Measurements from ENCODE around the gene NBEA.
"Not testable (repeated sequence)": the region's sequence is repeated elsewhere in the genome, so short reads cannot be mapped to it uniquely, and the experiment has no call there.

The NBEA gene

DNA sequence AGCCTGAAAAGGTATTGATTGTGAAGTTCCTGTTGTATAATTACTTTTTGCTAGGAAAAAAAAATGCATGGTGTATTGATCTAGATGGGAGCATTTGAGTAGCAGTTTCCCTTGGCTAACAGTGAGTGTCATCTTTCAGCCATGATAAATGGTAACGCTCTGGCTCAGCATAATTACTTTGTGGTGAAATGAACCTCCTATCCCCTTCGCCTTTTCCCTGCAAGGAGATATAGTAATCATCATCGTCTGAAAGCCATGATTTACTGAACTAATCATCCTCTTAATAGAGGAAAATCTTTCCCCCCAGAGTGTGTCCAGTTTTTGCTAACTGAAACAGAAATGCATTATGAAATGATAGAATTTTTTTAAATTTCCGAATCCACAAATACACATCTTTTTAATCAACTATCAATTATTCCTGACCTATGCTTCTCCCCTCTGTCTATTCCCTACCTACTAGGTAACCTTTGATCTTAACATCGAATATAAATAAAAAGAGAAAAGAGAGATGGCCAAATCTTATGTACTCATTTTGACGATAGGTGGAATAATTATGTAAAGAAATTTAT is 445.7 kb downstream of the NBEA start:
- DNase-seq (ENCODE audit: low read depth) = no peak
- no peak overlapping the region for H3K4me3 ChIP-seq (ENCODE audit: low read depth, low read length)
- TF ChIP-seq, protein P1, sequence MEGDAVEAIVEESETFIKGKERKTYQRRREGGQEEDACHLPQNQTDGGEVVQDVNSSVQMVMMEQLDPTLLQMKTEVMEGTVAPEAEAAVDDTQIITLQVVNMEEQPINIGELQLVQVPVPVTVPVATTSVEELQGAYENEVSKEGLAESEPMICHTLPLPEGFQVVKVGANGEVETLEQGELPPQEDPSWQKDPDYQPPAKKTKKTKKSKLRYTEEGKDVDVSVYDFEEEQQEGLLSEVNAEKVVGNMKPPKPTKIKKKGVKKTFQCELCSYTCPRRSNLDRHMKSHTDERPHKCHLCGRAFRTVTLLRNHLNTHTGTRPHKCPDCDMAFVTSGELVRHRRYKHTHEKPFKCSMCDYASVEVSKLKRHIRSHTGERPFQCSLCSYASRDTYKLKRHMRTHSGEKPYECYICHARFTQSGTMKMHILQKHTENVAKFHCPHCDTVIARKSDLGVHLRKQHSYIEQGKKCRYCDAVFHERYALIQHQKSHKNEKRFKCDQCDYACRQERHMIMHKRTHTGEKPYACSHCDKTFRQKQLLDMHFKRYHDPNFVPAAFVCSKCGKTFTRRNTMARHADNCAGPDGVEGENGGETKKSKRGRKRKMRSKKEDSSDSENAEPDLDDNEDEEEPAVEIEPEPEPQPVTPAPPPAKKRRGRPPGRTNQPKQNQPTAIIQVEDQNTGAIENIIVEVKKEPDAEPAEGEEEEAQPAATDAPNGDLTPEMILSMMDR (IDR thresholded peaks at IDR 0.05; ENCODE audit: control insufficient read depth, extremely low read depth, insufficient read depth) = no peak

DNA sequence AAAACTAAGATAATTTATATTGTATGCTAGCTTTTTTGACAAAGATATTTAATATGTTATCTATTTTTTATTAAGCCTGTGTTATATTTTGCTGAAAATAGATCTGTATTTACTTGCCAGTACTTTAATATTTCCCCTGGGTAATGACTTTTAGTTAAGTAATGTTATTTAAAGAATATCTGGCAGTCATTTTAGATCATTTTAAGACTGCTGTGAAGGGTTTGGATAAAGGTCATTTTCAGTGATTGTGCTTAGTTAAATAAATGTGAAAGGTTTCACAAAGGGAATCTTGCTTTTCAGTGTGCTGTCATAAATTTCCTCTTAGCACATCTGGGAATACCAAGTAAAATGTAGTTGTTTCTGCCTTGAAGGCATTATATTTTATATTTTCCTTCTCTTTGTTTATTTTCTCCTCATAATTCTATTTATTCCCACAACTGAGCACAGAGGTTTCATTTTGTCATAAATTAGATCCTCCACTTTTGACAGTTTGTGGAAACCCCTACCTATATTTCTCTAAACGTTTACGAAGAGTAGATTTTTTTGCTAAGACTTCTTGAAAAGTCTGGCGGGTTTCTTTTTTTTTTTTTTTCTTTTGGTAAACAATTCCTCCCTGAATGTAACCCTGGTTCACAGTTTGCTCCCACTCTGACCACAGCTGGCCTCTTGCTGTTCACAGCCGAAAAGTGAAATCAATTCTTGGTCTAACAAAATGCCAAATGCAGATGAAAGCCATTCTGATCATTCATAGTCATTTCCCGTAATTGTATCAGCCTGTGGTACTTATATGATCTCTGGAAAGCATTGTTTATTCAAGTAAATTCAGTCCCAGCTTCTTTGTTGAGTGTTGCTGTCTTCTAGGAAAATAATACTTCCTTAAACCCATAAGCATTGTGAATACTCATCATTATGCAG is 446.6 kb downstream of the NBEA start:
- TF ChIP-seq, protein P1 (IDR thresholded peaks at IDR 0.05; ENCODE audit: control insufficient read depth, extremely low read depth, insufficient read depth) = no peak
- DNase-seq (ENCODE audit: low read depth) = no peak
- no peak overlapping the region for H3K4me3 ChIP-seq (ENCODE audit: low read depth, low read length)

DNA sequence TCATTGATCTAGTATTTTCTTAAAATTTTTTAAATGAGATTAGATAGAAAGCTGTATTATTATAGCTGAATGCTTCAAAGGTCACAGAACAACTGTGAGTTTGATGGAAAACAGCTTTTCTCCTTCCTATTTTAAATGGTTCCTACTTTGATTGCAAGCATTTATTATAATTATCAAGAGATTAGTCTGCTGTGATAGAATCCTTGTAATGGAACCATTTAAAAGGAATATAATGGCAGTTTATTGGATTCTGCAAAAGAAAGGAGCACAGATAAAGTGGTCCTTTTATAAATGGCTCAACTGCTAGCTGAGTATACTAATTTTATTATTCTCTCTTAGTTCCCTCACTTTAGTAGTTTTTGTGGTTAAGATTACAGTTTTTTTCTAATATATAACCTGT is 447.5 kb downstream of the NBEA start:
- TF ChIP-seq, protein P1 (IDR thresholded peaks at IDR 0.05; ENCODE audit: control insufficient read depth, extremely low read depth, insufficient read depth) = no peak
- no peak for DNase-seq (ENCODE audit: low read depth)

DNA sequence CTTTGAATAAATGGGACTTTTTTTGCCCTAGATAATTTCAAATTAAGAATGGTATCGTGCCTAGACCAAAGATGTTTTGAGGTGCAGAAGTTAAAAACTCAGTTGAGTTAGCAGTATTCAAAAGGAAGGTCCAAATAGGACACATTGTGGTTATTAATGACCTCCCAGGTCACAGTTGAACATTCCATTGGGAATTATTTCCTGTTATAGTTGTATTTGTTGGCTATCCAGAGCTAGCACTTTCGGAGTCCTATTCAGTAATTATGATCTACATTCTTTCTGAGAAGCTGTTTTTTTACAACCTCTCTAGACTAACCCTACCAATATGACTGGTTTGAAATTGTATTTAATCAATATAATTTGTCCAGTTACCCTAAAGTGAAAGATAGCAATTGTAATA is 450.7 kb downstream of the NBEA start:
- DNase-seq (ENCODE audit: low read depth) = no peak
- TF ChIP-seq, protein P1 (IDR thresholded peaks at IDR 0.05; ENCODE audit: control insufficient read depth, extremely low read depth, insufficient read depth) = no peak
- no peak overlapping the region for H3K4me3 ChIP-seq (ENCODE audit: low read depth, low read length)

More for the DNA sequence above, 447.5 kb downstream of the NBEA start:
- H3K4me3 ChIP-seq (ENCODE audit: low read depth, low read length) = no peak overlapping the region

DNA sequence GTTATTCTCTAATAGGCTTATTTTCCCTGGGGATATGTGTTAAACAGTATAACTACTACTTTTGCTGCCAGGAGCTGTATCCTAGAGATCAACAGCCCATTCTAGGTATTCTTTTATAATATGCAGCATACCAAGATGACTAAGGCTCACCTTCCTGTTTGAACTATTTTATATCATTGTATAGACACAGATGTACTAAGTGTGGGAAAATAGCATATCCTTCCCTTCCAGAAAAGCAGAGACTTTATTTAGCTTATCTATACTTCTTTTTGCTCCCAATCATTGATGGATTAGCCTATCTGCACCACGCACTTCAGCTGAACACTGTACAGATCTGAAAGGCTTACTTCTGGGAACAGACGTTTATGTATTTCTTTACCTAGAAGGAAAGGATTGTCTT is 451.8 kb downstream of the NBEA start:
- H3K4me3 ChIP-seq (ENCODE audit: low read depth, low read length) = no peak overlapping the region
- TF ChIP-seq, protein P1 (IDR thresholded peaks at IDR 0.05; ENCODE audit: control insufficient read depth, extremely low read depth, insufficient read depth) = no peak
- no peak for DNase-seq (ENCODE audit: low read depth)

DNA sequence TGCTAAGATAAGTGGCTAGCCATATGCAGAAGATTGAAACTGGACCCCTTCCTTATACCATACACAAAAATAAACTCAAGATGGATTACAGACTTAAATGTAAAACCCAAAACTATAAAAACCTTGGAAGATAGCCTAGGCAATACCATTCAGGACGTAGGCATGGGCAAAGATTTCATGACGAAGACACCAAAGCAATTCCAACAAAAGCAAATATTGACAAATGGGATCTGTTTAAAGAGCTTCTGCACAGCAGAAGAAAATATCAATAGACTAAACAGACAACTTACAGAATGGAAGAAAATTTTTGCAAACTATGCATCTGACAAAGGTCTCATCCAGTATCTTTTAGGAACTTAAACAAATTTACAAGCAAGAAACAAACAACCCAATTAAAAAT is 466.2 kb downstream of the NBEA start:
- H3K4me3 ChIP-seq (ENCODE audit: low read depth, low read length) = not testable (repeated sequence)

DNA sequence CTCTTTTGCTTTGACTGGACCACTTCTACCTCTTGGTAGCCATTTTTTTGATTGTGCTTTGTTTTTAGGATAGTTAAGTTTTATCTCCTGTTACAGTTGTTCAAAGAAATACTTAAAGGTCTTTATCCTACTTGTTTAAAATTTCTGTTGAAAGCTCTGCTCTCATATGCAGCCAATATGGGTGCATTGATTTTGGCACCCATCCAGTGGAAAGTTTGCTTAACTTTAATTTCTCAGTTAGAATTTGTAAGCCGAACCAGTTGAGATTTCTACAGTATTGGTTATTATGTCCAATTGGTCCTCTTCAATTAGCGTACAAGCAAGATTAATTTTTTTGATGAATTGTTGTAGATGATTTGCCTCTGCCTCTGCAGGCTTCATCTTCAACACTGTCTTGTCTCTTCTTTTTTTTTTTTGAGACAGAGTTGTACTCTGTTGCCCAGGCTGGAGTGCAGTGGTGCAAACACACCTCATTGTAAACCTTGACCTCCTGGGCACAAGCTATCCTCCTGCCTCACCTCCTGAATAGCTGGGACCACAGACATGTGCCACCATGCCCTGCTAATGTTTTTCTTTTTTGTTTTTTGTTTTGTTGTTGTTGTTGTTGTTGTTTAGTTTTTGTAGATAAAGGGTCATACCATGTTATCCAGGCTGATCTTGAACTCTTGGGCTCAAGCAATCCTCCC is 469.1 kb downstream of the NBEA start:
- TF ChIP-seq, protein P1 (IDR thresholded peaks at IDR 0.05; ENCODE audit: control insufficient read depth, extremely low read depth, insufficient read depth) = no peak
- DNase-seq (ENCODE audit: low read depth) = no peak

More for the DNA sequence above, 466.2 kb downstream of the NBEA start:
- DNase-seq (ENCODE audit: low read depth) = not testable (repeated sequence)

More for the DNA sequence above, 469.1 kb downstream of the NBEA start:
- H3K4me3 ChIP-seq (ENCODE audit: low read depth, low read length) = no peak overlapping the region
